ENCODE data around the gene RBMS1.

- TF ChIP-seq CTCF (IDR thresholded peaks at IDR 0.05; ENCODE audit: low read length) (no peak), EZH2phosphoT487 (IDR thresholded peaks at IDR 0.05; ENCODE audit: low read length) (no peak)
These were observed 252.1 kb downstream of the RBMS1 start for GRCh38 chr2:160241251-160242137.

Measured in MM.1S (cell line).